HG02678 (cell line): Measurements from ENCODE around the gene TCEA3.

ENCODE experiments used
- ATAC-seq: cut with Tn5 transposase; IDR thresholded peaks from one replicate; pipeline ENCODE4 v1.9.1; 2021; ENCODE audit warnings: mild to moderate bottlenecking, moderate library complexity; ENCODE audit not compliant: unreplicated experiment

Gene TCEA3

GRCh38 chr1:23424293-23425192, at the start of gene TCEA3:
TCEA3 (minus strand) TSS chr1:23424748; CDS start chr1:23424633, 115 bp downstream.
- no peak for ATAC-seq

- no peak for ATAC-seq
These were observed 48.7 kb upstream of the TCEA3 start for GRCh38 chr1:23473037-23473800.

DNA sequence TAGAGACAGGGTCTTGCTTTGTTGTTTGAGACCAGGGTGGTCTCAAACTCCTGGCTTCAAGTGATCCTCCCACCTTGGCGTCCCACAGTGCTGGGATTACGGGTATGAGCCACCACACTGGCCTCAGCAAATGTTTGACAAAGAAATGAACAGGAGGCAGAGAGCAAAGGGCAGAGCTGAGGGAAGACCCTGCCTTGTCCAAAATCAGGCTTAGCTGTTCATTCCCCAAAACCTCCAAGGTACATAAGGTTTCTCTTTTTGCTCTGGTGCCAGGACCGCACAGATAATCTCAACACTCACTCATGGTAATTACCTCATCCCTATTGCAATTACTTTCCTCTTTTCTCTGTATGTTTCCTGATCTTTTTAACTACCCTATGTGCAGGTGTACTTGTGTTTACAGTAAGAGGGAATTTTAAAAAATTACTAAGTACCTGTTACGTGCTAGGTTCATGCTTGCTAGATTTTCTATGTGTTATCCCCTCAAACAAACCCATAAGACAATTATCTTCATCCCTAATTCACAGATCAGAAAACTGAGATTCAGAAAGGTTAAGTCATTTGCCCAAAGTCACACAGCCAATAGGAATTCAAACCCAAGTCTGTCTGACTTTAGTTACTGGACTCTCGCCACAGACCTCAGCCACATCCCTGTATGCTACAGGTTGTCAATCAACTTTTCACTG, 47.9 kb upstream of the TCEA3 start:
- no peak for ATAC-seq

DNA sequence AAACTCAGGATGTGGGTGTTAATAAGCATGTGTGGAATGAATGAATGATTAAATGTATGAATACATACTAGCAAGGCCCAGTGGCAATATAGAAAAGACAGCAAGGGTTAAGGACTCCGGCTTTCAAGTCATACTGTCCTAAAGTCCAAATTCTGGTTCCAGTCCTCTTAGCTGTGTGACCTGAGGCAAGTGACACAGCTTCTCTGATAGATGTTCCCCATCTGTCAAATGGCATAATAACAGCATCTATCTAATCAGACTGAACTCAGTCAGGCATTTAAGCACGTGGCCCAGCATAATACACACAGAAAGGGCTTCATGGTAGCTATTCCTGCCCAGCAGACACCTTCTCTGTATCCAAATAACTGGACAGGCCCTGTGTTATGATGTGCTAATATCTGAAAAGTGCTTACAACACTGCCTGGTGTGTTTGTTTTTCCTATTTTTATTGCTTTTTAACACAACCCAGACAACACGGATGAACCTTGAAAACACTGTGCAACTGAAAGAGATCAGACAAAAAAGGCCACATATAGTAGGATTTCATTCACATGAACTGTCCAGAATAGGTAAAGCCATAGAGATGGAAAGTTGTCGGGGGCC, 47.0 kb upstream of the TCEA3 start:
- ATAC-seq: no peak

DNA sequence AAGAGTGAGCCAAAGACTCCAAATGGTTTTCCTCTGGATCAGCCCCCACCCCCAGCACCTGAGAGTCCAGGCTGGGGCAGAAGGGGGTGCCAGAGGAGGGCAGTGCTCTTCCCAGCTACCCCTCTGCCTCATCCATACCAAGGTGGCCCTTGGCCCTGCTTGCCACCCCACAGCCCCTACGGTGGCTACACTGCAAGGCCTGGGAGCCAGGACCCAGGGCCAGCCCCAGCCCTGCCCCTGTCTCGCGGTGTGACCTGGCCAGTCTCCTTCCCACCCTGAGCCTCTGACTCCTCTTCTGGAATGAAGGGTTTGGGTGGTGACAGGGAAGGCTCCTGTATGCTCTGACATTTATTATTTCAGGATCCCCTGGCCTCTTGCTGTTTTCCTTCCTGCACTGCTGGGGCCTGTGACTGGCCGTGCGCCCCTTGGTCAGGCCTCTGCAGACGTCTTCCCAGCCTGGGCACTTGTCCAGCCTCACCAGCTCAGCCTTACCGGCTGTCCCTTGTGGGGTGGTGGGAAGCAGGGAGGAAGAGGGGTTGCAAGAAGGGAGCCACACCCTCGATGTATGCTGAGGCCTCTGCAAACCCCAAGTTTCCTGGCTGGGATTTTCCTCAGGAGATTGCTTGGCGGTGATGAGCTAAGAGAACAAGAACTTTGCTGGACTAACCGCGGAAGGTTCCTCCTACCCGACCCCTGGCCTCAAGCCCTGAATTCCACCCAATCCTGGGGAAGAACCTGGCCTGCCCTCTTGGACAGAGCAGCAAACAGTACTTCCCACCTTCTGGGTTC, 45.9 kb upstream of the TCEA3 start:
- no peak for ATAC-seq

GRCh38 chr1:23469372-23469982, 44.9 kb upstream of the TCEA3 start:
- ATAC-seq: no peak

- no peak for ATAC-seq
These were observed 42.0 kb upstream of the TCEA3 start for GRCh38 chr1:23466423-23466989.

DNA sequence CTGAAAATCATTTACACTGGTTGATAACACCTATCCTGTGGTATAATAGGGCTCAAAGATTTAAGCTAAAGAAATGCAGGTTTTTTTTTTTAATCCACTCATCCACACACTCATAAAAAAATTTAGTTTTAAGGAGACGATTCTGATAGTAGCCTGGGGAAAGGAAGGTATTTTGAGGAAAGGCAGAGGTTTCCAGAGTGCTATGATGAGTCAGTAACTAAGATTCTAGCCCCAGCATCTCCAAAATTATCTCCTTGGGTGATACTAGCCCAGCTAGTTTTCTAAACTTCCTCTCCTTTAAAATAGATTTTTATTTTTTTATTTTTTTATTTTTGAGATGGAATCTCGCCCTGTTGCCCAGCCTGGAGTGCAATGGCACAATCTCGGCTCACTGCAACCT, 38.7 kb upstream of the TCEA3 start:
- no peak for ATAC-seq

DNA sequence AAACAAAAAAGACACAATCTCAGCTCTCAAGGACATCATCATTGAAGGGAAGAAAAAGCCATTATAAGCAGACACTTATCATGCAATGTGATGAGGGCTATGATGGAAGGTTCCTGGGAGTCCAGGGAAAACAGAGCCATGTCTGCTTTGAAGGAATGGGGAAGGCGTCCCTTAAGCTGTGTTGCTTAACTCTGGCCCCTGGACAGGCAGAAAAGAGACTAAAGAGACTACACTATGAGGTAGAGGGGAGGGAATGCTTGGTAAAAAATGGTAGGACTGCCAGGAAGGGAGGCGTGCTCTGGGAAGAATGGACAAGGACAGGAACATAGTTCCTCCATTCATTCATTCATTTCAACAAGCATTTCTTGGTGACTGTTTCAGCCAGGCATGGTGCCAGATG, 38.2 kb upstream of the TCEA3 start:
- ATAC-seq: no peak

GRCh38 chr1:23461050-23461449, 36.5 kb upstream of the TCEA3 start:
- no peak for ATAC-seq

DNA sequence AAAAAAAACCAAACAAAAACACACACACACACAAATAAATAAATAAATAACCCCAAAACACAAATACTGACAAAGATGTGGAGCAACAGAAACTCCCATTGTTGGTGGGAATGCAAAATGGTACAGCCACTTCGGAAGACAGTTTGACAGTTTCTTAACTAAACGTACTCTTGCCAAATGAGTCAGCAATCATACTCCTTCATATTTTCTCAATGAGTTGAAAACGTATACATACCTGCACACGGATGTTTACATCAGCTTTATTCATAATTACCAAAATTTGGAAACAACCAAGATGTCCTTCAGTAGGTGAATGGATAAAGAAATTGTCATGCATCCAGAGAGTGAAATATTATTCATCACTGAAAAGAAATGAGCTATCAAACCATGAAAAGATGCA, 36.0 kb upstream of the TCEA3 start:
- no peak for ATAC-seq

DNA sequence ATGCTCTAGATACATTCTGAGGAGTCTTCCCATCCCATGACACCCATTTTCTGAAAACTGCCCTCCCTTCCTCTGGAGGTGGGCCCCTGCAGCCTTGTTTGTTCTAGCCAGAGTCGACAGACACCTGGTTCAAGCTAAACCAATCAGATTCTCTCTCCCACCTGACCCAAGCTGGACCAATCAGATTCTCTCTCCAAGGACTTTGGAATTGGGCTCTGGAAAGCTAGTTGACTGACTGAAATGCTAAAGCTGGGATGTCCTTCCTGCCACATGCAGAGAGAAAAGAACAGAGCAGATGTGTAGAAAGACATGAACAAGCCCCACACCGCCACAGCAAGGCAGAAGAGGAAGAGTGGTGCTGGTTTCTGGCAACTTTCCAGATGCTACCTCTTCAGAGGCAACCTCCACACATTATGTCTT, 34.8 kb upstream of the TCEA3 start:
- ATAC-seq: no peak

- no peak for ATAC-seq
These were observed 31.7 kb upstream of the TCEA3 start for GRCh38 chr1:23456226-23456625.

GRCh38 chr1:23453455-23454000, 29.0 kb upstream of the TCEA3 start:
- ATAC-seq: no peak

DNA sequence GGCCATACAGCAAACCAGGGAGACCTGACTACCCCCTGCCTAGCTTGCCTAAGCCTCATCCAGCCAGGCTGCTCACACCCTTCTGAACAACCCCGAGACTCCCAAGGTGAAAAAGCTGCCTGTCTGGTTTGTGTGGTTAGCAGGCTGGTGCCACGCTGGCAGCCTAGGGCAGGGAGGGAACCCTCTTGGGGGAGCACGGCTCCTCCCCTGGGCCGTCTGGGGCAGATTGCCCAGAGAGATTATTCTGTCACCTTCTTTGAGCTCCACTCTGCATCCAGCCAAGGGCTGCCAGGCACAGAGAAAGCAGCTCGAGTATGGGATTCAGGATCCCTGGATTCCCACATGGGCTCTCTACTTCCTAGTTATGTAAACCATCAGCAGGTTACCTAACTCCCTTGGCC, 27.5 kb upstream of the TCEA3 start:
- ATAC-seq: no peak

DNA sequence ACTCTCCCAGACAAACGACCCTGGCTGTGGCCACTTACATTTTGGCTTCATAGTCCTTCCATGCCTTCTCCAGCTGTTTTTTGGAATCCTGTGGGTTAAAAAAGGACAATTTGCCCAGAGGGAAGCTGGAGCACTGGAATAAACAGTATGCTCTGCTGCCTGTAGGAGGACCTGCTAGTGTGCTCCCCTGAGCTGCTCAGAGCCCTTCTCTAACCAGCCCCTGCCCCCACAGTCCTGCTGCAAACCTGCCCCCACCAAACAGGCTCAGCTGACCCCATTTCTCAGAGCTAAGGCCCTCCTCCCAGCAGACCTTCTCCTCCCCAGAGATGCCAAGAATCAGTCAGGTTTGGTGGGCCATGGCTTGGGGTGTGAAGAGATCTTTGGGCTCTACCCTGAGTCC, 26.9 kb upstream of the TCEA3 start:
- no peak for ATAC-seq

DNA sequence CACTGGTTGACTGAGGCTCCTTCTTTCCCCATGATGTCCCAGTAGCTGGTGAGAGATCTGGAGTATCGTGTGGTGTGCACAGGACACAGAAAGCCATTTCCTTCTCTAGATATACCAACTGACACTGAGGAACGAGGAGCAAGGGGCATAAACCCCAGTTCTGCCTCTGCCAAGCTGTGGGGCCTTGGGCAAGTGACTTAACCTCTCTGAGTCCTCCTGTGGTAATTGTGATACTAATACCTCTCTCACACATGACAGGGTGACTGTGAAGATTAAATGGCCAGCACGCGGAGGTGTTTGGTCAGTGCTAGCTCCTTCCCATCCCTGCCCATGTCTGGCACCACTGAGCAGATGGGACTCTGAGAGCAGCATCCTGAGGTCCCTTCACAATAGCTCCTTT, 26.3 kb upstream of the TCEA3 start:
- no peak for ATAC-seq

DNA sequence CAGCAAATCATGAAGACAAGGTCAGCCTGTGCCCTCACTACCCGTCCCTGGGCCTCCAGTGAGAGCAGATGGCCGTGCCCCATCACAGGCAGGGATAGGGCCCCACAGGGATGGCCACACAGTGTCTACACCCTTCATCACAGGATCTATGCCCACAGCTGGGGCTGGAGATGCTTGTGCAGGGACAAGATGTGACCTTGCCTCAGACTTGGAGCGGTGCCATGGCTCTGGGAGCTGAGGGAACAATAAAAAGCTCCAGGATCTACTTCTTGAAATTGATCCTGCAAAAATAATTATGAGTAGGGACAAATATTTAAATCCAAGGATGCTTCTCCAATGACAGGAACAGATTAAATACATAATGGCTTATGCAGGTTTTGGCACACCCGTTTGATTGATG, 25.4 kb upstream of the TCEA3 start:
- ATAC-seq: no peak

GRCh38 chr1:23449306-23449705, 24.8 kb upstream of the TCEA3 start:
- no peak for ATAC-seq
